RCC 7860 (cell line): Measurements from ENCODE around the gene KCNQ5.

Experiments used
- DNase-seq: peaks from one replicate; pipeline ENCODE4 v3.0.0-alpha.2; 2015; ENCODE audit warnings: low spot score
- FAIRE-seq: peaks from 2 replicates; lab custom pipeline; 2012; peaks lifted over from hg19 to GRCh38; lab: Jason Lieb, UNC

Gene KCNQ5

DNA sequence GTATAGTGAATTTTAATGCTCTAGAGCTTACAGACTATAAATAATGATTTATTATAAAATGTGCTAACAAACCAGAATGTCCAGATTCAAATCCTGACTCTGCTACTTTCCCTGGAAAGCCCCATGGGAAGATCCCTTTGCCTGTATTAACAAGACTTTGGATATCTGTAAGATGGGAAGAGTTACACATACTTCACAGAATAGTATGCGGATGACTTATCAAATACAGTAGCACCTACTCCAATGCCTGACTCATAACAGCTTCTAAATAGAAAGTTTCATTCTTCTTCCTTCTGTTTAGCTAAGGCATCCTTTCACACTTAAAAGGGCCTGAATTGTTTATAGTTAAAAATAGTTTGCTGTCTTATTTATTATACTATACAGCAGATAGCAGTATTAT, 166.3 kb downstream of the KCNQ5 start:
- DNase-seq (peak; percentile 80), FAIRE-seq (peak; percentile 65)

DNA sequence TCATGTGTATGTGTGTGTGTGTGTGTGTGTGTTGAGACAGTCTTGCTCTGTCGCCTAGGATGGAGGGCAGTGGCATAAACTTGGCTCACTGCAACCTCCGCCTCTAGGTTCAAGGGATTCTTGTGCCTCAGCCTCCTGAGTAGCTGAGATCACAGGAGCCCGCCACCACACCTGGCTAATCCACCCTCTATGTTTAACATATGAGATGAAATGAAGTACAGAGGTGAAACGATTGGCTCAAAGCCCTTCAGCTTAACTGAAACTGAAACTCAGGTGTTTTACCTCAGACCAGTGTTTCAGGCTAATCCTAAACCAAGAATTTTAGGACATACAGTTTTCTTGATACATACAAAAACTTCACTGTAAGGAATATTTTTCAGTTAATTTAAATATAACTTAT, 167.3 kb downstream of the KCNQ5 start:
- FAIRE-seq, result no peak
- DNase-seq, result no peak

- no peak for DNase-seq
- FAIRE-seq, result no peak
Observed at GRCh38 chr6:72792692-72793091, 170.8 kb downstream of the KCNQ5 start.

- DNase-seq (no peak), FAIRE-seq (no peak)
Observed at GRCh38 chr6:72793641-72794395, 172.0 kb downstream of the KCNQ5 start.

DNA sequence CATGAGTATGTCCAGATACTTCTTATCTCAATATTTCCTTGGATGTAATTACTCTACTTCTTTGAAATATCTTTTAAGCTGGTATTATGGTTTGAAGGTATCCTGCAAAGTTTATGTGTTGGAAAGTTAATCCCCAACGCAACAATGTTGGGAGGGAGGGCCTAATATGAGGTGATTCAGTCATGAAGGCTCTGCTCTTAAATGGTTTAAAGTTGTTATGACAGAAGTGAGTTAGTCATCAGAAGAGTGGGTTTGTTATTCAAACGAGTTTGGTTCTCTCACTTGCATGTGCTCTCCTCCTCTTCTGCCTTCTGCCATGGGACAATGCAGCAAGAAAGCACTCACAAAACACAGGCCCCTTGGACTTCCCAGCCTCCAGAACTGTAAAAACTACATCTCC, 176.3 kb downstream of the KCNQ5 start:
- FAIRE-seq (no peak), DNase-seq (peak; percentile 47)

- no peak for FAIRE-seq
Observed at GRCh38 chr6:72809746-72810379, 188.0 kb downstream of the KCNQ5 start.

GRCh38 chr6:72810571-72811280, 188.9 kb downstream of the KCNQ5 start:
- DNase-seq (no peak), FAIRE-seq (no peak)

More at GRCh38 chr6:72809746-72810379, 188.0 kb downstream of the KCNQ5 start:
- no peak for DNase-seq

DNA sequence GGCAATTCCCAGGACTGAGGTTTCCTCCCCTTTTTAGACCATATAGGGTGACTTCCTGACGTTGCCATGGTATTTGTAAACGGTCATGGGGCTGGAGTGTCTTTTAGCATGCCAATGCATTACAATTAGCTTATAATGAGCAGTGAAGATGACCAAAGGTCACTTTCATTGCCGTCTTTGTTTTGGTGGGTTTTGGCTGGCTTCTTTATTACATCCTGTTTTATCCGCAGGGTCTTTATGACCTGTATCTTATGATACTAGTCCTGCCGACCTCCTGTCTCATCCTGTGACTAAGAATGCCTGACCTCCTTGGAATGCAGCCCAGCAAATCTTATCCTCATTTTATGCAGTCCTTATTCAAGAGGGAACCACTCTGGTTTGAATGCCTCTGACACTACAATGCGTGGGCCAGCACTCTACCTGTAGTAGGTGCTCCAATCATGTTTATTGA, 190.1 kb downstream of the KCNQ5 start:
- DNase-seq (peak; percentile 71), FAIRE-seq (peak; percentile 73)

GRCh38 chr6:72813807-72814596, 192.1 kb downstream of the KCNQ5 start:
- FAIRE-seq, result no peak
- no peak for DNase-seq

DNA sequence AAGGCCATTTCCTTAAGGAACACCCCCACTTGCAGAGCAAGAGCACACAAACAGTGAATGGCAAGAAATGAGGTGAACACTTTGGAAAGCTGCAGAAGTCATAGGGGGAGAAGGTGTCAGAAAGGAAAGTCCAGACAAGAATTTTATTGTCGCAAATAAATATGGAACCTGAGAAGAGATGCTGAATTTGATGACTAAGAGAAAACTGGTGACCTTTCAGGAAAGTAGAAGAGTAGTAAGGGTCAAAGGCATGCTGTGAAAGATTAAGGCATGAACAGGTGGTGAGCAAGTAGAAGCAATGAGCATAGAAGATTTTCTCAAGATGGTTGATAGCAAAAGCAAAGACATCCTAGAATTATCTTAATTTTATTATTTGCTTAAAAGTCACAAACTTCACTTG, 194.2 kb downstream of the KCNQ5 start:
- FAIRE-seq (no peak), DNase-seq (no peak)

- FAIRE-seq (no peak), DNase-seq (no peak)
Observed at GRCh38 chr6:72817208-72817607, 195.3 kb downstream of the KCNQ5 start.

- no peak for DNase-seq
- no peak for FAIRE-seq
Observed at GRCh38 chr6:72819609-72820008, 197.7 kb downstream of the KCNQ5 start.

GRCh38 chr6:72820153-72820552, 198.3 kb downstream of the KCNQ5 start:
- DNase-seq (no peak), FAIRE-seq (no peak)

- no peak for DNase-seq
Observed at GRCh38 chr6:72820906-72821305, 199.0 kb downstream of the KCNQ5 start.

DNA sequence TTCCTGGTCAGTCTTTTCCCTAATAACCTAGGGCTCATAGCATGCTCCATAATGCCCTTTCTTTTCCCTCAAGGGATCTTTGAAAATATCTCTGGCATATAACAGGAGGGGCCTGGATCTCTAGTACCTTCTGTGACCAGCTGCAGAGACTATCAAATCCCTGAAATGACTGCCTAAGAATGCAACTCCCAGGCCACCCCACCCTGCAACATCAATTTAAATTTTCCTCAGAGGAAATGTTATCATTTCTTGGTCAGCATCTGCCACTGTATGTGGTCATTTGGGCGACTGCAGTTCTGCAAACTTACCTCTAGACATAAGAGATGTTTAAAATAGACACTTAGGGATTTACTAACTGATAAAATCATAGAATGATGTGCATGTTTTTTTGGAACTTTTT, 200.2 kb downstream of the KCNQ5 start:
- FAIRE-seq, result no peak
- no peak for DNase-seq

More at GRCh38 chr6:72820906-72821305, 199.0 kb downstream of the KCNQ5 start:
- FAIRE-seq, result no peak

GRCh38 chr6:72822691-72823090, 200.8 kb downstream of the KCNQ5 start:
- no peak for DNase-seq
- FAIRE-seq, result no peak

GRCh38 chr6:72824833-72825232, 203.0 kb downstream of the KCNQ5 start:
- peak; percentile 18 for DNase-seq
- no peak for FAIRE-seq

GRCh38 chr6:72825315-72825911, 203.5 kb downstream of the KCNQ5 start:
- no peak for FAIRE-seq

GRCh38 chr6:72826037-72826436, 204.2 kb downstream of the KCNQ5 start:
- FAIRE-seq, result no peak
- DNase-seq, result peak; percentile 56

More at GRCh38 chr6:72825315-72825911, 203.5 kb downstream of the KCNQ5 start:
- DNase-seq, result peak; percentile 83

- FAIRE-seq (peak; percentile 78), DNase-seq (peak; percentile 69)
Observed at GRCh38 chr6:72826744-72827438, 205.0 kb downstream of the KCNQ5 start.
